Effector memory CD4-positive, alpha-beta T cell (primary cell): ENCODE results near the gene SPOCD1.

Experiments
- DNase-seq, 3 donors: peaks; one replicate each; pipeline ENCODE4 v3.0.0-alpha.2; 2020
- H3K27ac ChIP-seq: 2 replicates; pipeline ENCODE4 v1.7.0; 2013; ENCODE audit warnings: mild to moderate bottlenecking, low read length, moderate library complexity; ENCODE audit not compliant: insufficient read depth, poor library complexity, severe bottlenecking
- H3K27me3 ChIP-seq: replicated peaks from 2 replicates; pipeline ENCODE4 v1.7.0; 2013; ENCODE audit warnings: mild to moderate bottlenecking, low read length; ENCODE audit not compliant: insufficient read depth, control insufficient read depth, poor library complexity, severe bottlenecking
- H3K36me3 ChIP-seq: 2 replicates; pipeline ENCODE4 v1.7.0; 2013; ENCODE audit warnings: mild to moderate bottlenecking, low read length, moderate library complexity; ENCODE audit not compliant: control insufficient read depth, insufficient read depth
- H3K4me1 ChIP-seq: 2 replicates; pipeline ENCODE4 v1.7.0; 2013; ENCODE audit warnings: low read length, mild to moderate bottlenecking; ENCODE audit not compliant: control insufficient read depth, insufficient read depth, poor library complexity, severe bottlenecking
- H3K4me3 ChIP-seq: 2 replicates; pipeline ENCODE4 v1.7.0; 2013; ENCODE audit warnings: low read length, low read depth, mild to moderate bottlenecking; ENCODE audit not compliant: insufficient read depth, poor library complexity, severe bottlenecking
- H3K9me3 ChIP-seq: 2 replicates; pipeline ENCODE4 v1.7.0; 2013; ENCODE audit warnings: mild to moderate bottlenecking, low read length, moderate library complexity; ENCODE audit not compliant: control insufficient read depth

The SPOCD1 gene

DNA sequence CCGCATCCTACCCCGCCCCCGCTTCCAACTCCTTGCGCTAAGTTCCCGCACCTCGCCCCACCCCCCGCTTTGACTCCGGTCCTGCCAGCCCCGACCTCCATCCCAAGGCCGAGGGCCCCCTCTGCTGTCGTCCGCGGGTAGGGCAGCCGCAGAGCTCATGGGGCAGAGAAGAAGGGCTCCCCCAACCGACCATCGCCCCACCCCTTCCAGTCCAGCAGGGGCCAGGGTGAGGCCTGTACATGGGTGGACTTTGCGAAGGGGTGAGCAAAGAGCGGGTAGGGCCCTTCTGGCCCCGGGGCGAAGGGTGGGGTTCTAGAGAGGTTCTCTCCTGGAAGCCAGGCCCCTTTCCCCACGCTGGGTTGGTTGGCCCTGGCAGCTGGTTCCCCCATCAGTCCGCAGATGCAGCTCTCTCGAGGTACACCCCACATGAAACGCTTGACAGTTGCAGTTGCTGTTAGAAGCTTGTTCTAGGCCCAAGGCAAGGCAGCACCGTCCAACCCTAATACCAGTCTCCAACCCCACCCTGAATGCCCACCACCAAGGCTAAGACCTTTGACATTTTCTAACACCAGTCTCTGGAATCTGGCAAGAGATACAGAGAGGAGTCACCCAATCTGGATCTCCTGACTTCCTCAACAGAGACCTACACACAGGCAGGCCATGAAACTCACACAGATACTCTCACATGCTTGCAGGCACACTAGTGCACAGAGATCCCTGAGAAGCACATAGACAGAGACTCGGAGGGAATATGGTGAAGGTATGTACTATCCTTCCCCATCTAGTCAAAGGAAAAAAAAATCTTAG lies 26.4 kb downstream of the SPOCD1 start:
- DNase-seq: peak; percentile 82 to 89 (median 85)
- Histone ChIP-seq H3K4me1 (peaks cover 4% of the 10 kb centered on the region), H3K4me3 (peak overlapping the region; percentile 57), H3K27me3 (no peaks in the 10 kb centered on the region), H3K27ac (peak overlapping the region; percentile 71), H3K9me3 (no peaks in the 10 kb centered on the region), H3K36me3 (no peaks in the 10 kb centered on the region)

DNA sequence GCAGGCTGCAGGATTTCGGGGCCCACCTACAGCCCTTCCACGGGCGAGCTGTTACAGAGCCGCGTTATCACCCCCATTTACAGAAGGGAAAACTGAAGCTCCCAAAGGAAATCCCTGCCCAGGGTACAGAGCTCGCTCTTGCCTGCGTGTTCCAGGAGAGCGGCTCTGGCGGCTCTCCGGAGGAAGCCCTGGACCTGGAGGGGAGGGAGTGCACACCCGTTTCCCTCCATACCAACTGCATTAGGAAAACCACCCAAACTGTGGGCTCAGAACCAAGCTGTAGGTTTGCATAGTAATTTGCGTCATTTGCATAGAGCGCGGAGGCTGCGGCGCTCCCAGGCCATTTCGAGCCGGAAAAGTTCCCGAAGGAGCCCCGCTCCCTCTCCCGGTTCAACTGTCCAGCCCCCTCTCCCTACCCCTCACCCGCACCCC lies 27.0 kb downstream of the SPOCD1 start:
- H3K4me1 ChIP-seq: peaks cover 4% of the 10 kb centered on the region
- no peak for DNase-seq
- H3K4me3 ChIP-seq: peak overlapping the region; percentile 57
- H3K27me3 ChIP-seq: no peaks in the 10 kb centered on the region
- H3K36me3 ChIP-seq: no peaks in the 10 kb centered on the region
- no peaks in the 10 kb centered on the region for H3K9me3 ChIP-seq
- peak overlapping the region; percentile 71 for H3K27ac ChIP-seq

DNA sequence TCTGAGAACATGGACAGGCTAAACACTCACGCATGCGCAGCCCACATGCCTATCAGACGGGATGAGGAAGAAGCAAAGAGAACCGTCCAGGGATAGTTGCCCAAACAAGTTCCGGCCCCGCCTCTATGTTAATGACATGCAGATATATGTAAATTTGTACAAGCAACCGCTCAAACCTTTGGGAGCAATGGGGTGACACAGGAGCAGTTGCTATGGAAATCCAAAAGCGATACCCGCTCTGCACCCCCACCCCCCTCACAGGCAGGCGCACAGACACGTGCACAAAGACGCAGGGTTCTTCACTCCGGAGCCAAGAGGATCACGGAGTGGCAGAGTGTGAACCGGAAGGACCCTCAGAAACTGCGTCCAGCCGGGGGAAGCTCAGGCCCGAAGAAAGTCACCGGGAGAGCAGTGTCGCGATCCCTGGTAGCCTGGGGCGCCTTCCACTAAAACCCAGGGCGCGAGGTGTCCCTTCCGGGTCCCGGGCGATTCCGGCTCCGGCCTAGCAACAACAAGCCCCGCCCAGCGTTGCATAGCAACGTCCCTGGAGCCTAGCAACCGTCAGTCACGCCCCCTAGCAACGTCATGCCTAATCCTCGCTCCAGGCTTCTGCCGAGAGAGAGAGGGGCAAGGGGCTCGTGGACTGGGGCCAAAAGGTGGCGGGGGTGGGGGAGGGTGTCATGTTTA lies 27.5 kb downstream of the SPOCD1 start:
- peak overlapping the region; percentile 71 for H3K27ac ChIP-seq
- peak overlapping the region; percentile 57 for H3K4me3 ChIP-seq
- H3K9me3 ChIP-seq: no peaks in the 10 kb centered on the region
- H3K27me3 ChIP-seq: no peaks in the 10 kb centered on the region
- peaks cover 4% of the 10 kb centered on the region for H3K4me1 ChIP-seq
- DNase-seq: peak; percentile 81 to 87 (median 83)
- H3K36me3 ChIP-seq: no peaks in the 10 kb centered on the region

DNA sequence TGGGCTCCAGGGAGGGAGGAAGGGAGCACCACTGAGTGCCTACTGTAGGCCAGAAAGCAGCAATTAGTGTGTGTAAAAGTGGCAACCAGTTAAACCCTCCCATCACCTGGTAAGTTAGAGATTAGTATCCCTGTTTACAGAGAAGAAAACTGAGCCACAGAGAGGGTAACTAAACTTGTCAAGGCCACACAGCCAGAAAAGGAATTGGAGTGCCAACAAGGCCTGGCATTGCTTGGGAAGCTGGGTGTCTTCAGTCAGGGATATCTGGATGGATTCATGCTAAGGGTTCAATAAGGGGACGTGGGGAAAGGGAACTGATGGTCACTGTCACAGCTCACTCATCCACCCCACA lies 28.1 kb downstream of the SPOCD1 start:
- no peaks in the 10 kb centered on the region for H3K27me3 ChIP-seq
- H3K36me3 ChIP-seq: no peaks in the 10 kb centered on the region
- H3K4me1 ChIP-seq: peaks cover 4% of the 10 kb centered on the region
- no peak for DNase-seq
- H3K27ac ChIP-seq: peak overlapping the region; percentile 71
- H3K9me3 ChIP-seq: no peaks in the 10 kb centered on the region
- peak overlapping the region; percentile 57 for H3K4me3 ChIP-seq

DNA sequence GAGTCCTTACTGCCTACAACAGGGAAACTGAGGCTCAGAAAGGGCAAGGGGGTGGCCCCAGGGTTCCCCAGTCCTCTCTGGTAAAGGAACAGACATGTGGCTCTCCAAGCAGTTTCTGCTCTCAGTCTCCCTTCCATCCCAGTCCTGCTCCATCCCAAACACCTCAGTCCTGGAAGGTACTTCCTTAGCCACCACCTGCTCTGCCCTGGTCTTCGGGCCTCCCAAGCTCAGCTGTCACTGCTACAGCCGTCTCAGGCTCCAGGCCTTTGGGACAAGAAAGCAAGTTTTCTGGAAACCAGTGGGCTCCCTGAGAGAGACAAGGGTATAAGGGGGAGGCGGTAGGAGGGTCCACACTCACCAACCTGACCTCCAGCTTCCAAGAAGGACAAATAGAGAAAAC lies 28.6 kb downstream of the SPOCD1 start:
- H3K27ac ChIP-seq: peak overlapping the region; percentile 71
- H3K4me3 ChIP-seq: no peak overlapping the region
- peaks cover 5% of the 10 kb centered on the region for H3K4me1 ChIP-seq
- no peaks in the 10 kb centered on the region for H3K9me3 ChIP-seq
- no peak for DNase-seq
- no peaks in the 10 kb centered on the region for H3K36me3 ChIP-seq
- no peaks in the 10 kb centered on the region for H3K27me3 ChIP-seq

DNA sequence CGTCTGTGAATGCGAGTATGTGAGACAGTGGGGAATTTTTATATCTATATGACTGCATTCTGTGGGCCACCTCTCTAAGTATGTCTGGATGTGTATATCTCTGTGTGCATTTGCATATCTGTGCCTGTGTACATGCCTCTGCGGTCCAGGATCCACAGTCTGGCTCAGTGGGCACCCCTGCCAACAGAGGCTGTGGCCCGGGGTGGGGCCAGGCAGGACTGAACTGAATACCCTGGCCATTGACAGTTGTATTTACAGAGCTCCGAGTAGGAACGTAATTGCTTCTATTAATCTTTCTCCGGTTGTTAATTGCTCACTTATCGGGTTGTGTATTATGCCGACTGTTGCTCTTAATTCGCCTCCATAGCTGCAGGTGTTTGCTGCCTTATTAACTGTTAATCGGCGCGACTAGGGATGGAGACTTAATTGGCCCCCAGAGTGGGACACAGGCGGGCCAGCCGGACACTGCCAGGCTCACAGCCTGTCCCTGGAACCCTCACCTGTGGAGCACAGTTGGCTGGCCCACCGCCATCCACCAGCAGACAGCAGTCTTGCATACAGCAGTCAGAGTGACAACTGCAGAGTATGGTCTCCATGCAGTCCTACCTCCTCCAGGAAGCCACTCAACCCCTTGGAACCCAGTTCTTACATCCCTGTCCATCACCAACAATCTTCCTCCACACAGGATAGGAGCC lies 29.3 kb downstream of the SPOCD1 start:
- no peaks in the 10 kb centered on the region for H3K27me3 ChIP-seq
- H3K27ac ChIP-seq: no peak overlapping the region
- peaks cover 8% of the 10 kb centered on the region for H3K4me1 ChIP-seq
- H3K9me3 ChIP-seq: no peaks in the 10 kb centered on the region
- H3K4me3 ChIP-seq: no peak overlapping the region
- no peaks in the 10 kb centered on the region for H3K36me3 ChIP-seq
- no peak for DNase-seq

DNA sequence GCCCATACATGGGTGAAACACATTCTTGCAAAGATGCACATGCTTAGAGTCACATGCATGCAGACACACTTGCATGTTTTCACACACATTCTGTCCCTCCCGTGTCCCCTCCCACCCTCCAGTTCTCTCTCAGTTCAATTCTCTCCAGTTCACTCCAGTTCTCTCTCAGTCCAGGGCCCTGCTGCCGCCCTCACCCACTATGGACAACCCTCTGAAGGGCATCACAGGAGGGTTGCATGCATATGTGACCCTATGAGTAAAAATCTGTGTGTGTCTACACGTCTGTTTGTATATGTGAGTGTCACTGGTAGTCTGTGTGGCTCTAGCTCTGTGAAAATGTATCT lies 29.9 kb downstream of the SPOCD1 start:
- Histone ChIP-seq H3K36me3 (no peaks in the 10 kb centered on the region), H3K9me3 (no peaks in the 10 kb centered on the region), H3K4me3 (no peak overlapping the region), H3K27ac (no peak overlapping the region), H3K4me1 (peaks cover 8% of the 10 kb centered on the region), H3K27me3 (no peaks in the 10 kb centered on the region)
- no peak for DNase-seq

DNA sequence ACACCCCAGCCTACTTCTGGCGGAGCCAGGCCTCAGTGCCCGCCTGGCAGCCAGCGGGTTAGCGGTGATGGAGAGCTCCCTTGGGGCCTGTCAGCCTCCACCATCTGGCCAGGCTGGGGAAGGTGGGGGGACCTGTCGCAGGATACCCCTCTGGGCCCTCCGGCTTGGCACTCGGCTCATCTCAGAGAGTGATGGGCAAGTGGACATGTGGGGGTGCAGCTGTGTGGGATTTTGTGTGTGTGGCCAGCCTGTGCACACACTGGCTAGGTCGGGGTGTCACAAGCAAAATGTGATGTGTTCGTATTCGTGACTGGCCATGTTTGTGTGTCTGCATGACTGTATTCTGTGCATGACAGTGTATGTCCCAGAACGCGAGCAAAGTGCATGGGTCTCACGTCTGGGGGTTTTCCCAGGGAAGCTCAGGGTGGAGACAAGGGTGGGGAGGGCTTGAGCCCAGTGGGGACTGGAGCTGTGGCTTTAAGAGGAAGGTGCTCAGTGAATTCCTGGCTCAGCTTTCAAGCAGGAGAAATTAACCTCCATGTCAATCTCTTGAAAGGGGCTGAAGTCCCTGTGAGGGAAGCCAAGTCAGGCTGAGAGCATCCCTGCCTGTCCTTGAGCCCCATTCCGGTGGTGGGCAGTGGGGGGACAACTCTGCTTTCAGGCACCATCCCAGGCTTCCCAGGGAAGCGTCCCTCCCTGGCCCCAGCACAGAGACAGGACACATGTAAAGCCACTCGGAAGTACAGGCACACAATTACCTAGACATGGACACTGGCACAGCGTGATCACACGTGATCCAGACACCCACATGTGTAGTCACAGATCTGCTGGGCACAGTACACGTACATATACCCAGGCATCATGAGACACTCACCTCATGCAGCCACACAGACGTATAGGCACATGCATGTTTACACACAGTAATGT lies 30.5 kb downstream of the SPOCD1 start:
- no peak for DNase-seq

DNA sequence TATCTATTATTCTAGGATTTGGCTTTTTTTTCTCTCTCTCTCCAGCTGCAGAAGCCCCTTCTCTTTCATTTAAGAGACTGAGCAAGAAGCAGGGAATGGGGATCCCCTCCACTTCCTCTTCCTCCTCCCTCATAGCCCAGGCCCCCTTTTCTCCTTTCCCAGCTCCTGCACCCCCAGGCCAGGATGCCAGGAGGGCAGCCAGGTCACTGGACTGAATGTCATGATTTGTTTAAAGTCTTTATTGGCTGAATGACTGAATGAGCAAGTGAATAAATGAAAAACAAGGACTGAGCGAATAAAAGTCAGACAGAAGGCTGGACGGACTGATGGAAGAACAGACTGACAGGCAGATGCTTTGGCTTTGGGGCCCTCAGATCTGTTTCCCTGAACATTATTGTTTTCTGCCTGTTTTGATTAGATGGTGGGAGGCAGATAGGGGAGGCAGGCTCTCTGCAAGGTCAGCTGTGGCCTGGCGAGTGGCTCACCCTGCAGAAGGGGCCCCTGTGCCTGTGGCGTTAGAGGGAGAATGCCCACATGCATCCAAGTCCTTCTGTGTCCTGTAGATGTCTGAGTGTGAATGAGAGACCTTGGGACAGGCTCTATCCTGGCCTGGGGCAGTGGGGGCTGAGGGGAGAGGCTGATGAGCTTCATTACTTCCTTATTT lies 31.3 kb downstream of the SPOCD1 start:
- Histone ChIP-seq H3K36me3 (no peaks in the 10 kb centered on the region), H3K4me1 (peaks cover 7% of the 10 kb centered on the region), H3K9me3 (no peaks in the 10 kb centered on the region), H3K27ac (no peak overlapping the region), H3K27me3 (no peaks in the 10 kb centered on the region), H3K4me3 (no peak overlapping the region)
- no peak for DNase-seq

More for the DNA sequence above, 30.5 kb downstream of the SPOCD1 start:
- no peaks in the 10 kb centered on the region for H3K36me3 ChIP-seq
- H3K9me3 ChIP-seq: no peaks in the 10 kb centered on the region
- H3K4me3 ChIP-seq: no peak overlapping the region
- peaks cover 8% of the 10 kb centered on the region for H3K4me1 ChIP-seq
- no peak overlapping the region for H3K27ac ChIP-seq
- no peaks in the 10 kb centered on the region for H3K27me3 ChIP-seq
